Measurements from ENCODE around the gene ARSG. TPM values are rescaled to one million over a fixed set of nuclear protein-coding genes. Genes with fewer than 3 reads are reported as not detected.

Gene ARSG
- total and polyA plus RNA-seq, 10 of the 15 experiments (the other 5 are each of a cell fraction or from before 2014, with no cell fraction given): 2.9 to 13.5 (median 7.6) TPM

DNA sequence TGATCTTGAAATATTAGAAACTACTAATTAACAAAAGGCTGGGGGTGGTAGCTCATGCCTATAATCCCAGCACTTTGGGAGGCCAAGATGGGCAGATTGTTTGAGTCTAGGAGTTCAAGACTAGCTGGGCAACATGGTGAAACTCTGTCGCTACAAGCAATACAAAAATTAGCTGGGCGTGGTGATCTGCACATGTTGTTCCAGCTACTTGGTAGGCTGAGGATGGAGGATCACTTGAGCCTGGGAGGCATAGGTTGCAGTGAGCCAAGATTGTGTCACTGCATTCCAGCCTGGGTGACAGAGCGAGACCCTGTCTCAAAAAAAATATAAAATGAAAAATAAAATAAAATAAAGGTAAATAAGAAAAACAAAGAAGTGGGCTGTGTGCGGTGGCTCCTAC lies 66.6 kb downstream of the ARSG start (continued):
- TF ChIP-seq PML (IDR thresholded peaks at IDR 0.05; ENCODE audit: low read length): no peak
- TF ChIP-seq HDAC6 (IDR thresholded peaks at IDR 0.05; ENCODE audit: unreplicated experiment): no peak
- no peak for TF ChIP-seq MXI1 (IDR thresholded peaks at IDR 0.05; ENCODE audit: low read depth, low read length)
- no peak for TF ChIP-seq NFYB (IDR thresholded peaks at IDR 0.05; ENCODE audit: insufficient read depth, low read depth, low read length)
- TF ChIP-seq ZNF622 (IDR thresholded peaks at IDR 0.05): no peak
- TF ChIP-seq NFXL1 (IDR thresholded peaks at IDR 0.05; ENCODE audit: borderline replicate concordance): no peak

- Histone ChIP-seq H3K4me1 (ENCODE audit: control insufficient read depth, insufficient read depth, low read length) (peaks cover 13% of the 10 kb centered on the region), H3K27ac (ENCODE audit: control insufficient read depth, insufficient read depth) (no peak overlapping the region), H3K9me3 (replicated peaks; ENCODE audit: control insufficient read depth, insufficient read depth, low read length) (no peaks in the 10 kb centered on the region), H3K27me3 (replicated peaks in 1 of 2; ENCODE audit: control insufficient read depth in 2 of 2, insufficient read depth in 2 of 2, low read length in 1 of 2) (no peaks in the 10 kb centered on the region), H3K36me3 (ENCODE audit: control insufficient read depth in 2 of 2, insufficient read depth in 2 of 2, low read length in 1 of 2) (no peaks in the 10 kb centered on the region; a peak in 1 of 4 replicates), H4K20me1 (ENCODE audit: control insufficient read depth, insufficient read depth) (no peaks in the 10 kb centered on the region), H3K4me3 (no peak overlapping the region), H3K79me2 (ENCODE audit: control insufficient read depth, insufficient read depth, low read length) (no peaks in the 10 kb centered on the region), H2AFZ (ENCODE audit: control insufficient read depth, low read depth, low read length) (no peak overlapping the region), H3K4me2 (ENCODE audit: control insufficient read depth, insufficient read depth) (no peak overlapping the region), H3K9ac (ENCODE audit: control insufficient read depth, insufficient read depth, low read length) (no peak overlapping the region)
- intact Hi-C loops (cut with micrococcal nuclease; ENCODE audit: unreplicated experiment) (no loop called here), in situ Hi-C loops (cut with MboI) (no loop called here)
- no peak for TF ChIP-seq RELA (IDR thresholded peaks at IDR 0.05; ENCODE audit: borderline replicate concordance, partially characterized antibody)
- TF ChIP-seq RUNX3 (IDR thresholded peaks at IDR 0.05; ENCODE audit: low read length): no peak
- no peak for TF ChIP-seq BCL11A (IDR thresholded peaks at IDR 0.05; ENCODE audit: low read depth, low read length)
- TF ChIP-seq PAX5 (IDR thresholded peaks at IDR 0.05; ENCODE audit: borderline replicate concordance, low read depth, low read length): no peak
- TF ChIP-seq SREBF1 (IDR thresholded peaks at IDR 0.05; ENCODE audit: low read length): no peak
- no peak for TF ChIP-seq REST (IDR thresholded peaks at IDR 0.05; ENCODE audit: low read depth, low read length)
- TF ChIP-seq NR2C2 (IDR thresholded peaks at IDR 0.05; ENCODE audit: borderline replicate concordance, control insufficient read depth, insufficient read length, low read depth): no peak
- TF ChIP-seq TAF1 (IDR thresholded peaks at IDR 0.05; ENCODE audit: borderline replicate concordance, low read depth, low read length): no peak
- TF ChIP-seq CHD4 (IDR thresholded peaks at IDR 0.05): no peak
- WGBS (ENCODE audit: insufficient coverage, insufficient replicate concordance, low lambda C conversion rate, missing lambda C conversion rate): 77% methylated on average over 13 of the region's 13 CpGs
- ChIA-PET SMC1A (ENCODE audit: uncharacterized antibody, unreplicated experiment) (interaction anchor here (0.7 kb wide), 1 partner anchor 43 kb away, joined by 4 read pairs; no protein-coding TSS in a partner anchor), POLR2A (no interaction called here), CTCF (no interaction called here), RAD21 (ENCODE audit: unreplicated experiment) (no interaction called here)
- ATAC-seq: no peak
- no peak for FAIRE-seq
- no TSS peak for BruUV-seq (replicated peaks)
- no peak for DNase-seq (ENCODE audit: low read depth, low spot score)
Measured at GRCh38 chr17:68359791-68360535, 68.7 kb downstream of the ARSG start.
